GM19351 (cell line): ENCODE measurements around the gene TP73.

Experiments
- ATAC-seq: cut with Tn5 transposase; IDR thresholded peaks from one replicate; pipeline ENCODE4 v1.9.1; 2021; ENCODE audit warnings: mild to moderate bottlenecking, moderate library complexity; ENCODE audit not compliant: unreplicated experiment

The TP73 gene

GRCh38 chr1:3651026-3651929 lies 1.0 kb upstream of the TP73 start:
- ATAC-seq: no peak

GRCh38 chr1:3652548-3653285 lies 401 bp downstream of the TP73 start:
- no peak for ATAC-seq

- no peak for ATAC-seq
Observed at GRCh38 chr1:3653286-3653618, 936 bp downstream of the TP73 start.

- ATAC-seq: no peak
Observed at GRCh38 chr1:3654549-3655281, 2.4 kb downstream of the TP73 start.

GRCh38 chr1:3656450-3657095 lies 4.3 kb downstream of the TP73 start:
- ATAC-seq: peak; percentile 71

- peak; percentile 25 for ATAC-seq
Observed at GRCh38 chr1:3657096-3657475, 4.8 kb downstream of the TP73 start.

GRCh38 chr1:3657578-3658230 lies 5.4 kb downstream of the TP73 start:
- no peak for ATAC-seq

- no peak for ATAC-seq
Observed at GRCh38 chr1:3658231-3658615, 5.9 kb downstream of the TP73 start.

GRCh38 chr1:3659093-3659492 lies 6.8 kb downstream of the TP73 start:
- ATAC-seq: no peak

- no peak for ATAC-seq
Observed at GRCh38 chr1:3660704-3661103, 8.4 kb downstream of the TP73 start.

GRCh38 chr1:3661631-3662030 lies 9.3 kb downstream of the TP73 start:
- ATAC-seq: no peak

- no peak for ATAC-seq
Observed at GRCh38 chr1:3662080-3662671, 9.9 kb downstream of the TP73 start.

- ATAC-seq: no peak
Observed at GRCh38 chr1:3663999-3664699, 11.8 kb downstream of the TP73 start.

- no peak for ATAC-seq
Observed at GRCh38 chr1:3664700-3665375, 12.5 kb downstream of the TP73 start.

GRCh38 chr1:3668148-3668547 lies 15.8 kb downstream of the TP73 start:
- no peak for ATAC-seq

GRCh38 chr1:3668585-3669300 lies 16.4 kb downstream of the TP73 start:
- no peak for ATAC-seq

GRCh38 chr1:3669421-3669821 lies 17.1 kb downstream of the TP73 start:
- ATAC-seq: no peak

- no peak for ATAC-seq
Observed at GRCh38 chr1:3669971-3670431, 17.7 kb downstream of the TP73 start.
